Smooth muscle cell (in vitro differentiated cells): ENCODE data around the gene CABLES2. TPM values are rescaled to one million over a fixed set of nuclear protein-coding genes. Genes with fewer than 3 reads are reported as not detected.

ENCODE experiments used
- DNase-seq: peaks from one replicate; lab custom pipeline; 2025; ENCODE audit not compliant: unreplicated experiment; lab: John Stamatoyannopoulos, UW
- H2AFZ ChIP-seq: fragments of 200-600 bp; sonication (generic); 2 replicates; pipeline ENCODE4 v1.6.0; 2016; ENCODE audit warnings: antibody characterized with exemption, low read depth, mild to moderate bottlenecking
- H3F3A ChIP-seq: fragments of 200-600 bp; sonication (generic); 2 replicates; pipeline ENCODE4 v1.6.0; 2017; ENCODE audit warnings: antibody characterized with exemption, low read depth
- H3K27ac ChIP-seq: fragments of 200-600 bp; sonication (generic); 2 replicates; pipeline ENCODE4 v1.5.1; 2016; ENCODE audit warnings: low read depth, mild to moderate bottlenecking
- H3K27me3 ChIP-seq: fragments of 200-600 bp; sonication (generic); 2 replicates; pipeline ENCODE4 v1.6.1; 2016; ENCODE audit warnings: low read depth, mild to moderate bottlenecking
- H3K36me3 ChIP-seq: fragments of 200-600 bp; sonication (generic); 2 replicates; pipeline ENCODE4 v1.5.1; 2016; ENCODE audit warnings: low read depth
- H3K4me1 ChIP-seq: fragments of 200-600 bp; sonication (generic); 2 replicates; pipeline ENCODE4 v1.5.1; 2016; ENCODE audit warnings: low read depth
- H3K4me2 ChIP-seq: fragments of 200-600 bp; sonication (generic); 2 replicates; pipeline ENCODE4 v1.6.0; 2016; ENCODE audit warnings: mild to moderate bottlenecking
- H3K4me3 ChIP-seq: fragments of 200-600 bp; sonication (generic); 2 replicates; pipeline ENCODE4 v1.5.1; 2016; ENCODE audit warnings: mild to moderate bottlenecking
- H3K79me2 ChIP-seq: fragments of 200-600 bp; sonication (generic); 2 replicates; pipeline ENCODE4 v1.6.0; 2016; ENCODE audit warnings: low read depth, mild to moderate bottlenecking
- H3K9ac ChIP-seq: fragments of 200-600 bp; sonication (generic); 2 replicates; pipeline ENCODE4 v1.6.0; 2016; ENCODE audit warnings: low read depth
- H3K9me3 ChIP-seq: fragments of 200-600 bp; sonication (generic); replicated peaks from 2 replicates; pipeline ENCODE4 v1.5.1; 2016; ENCODE audit warnings: low read depth
- H4K20me1 ChIP-seq: fragments of 200-600 bp; sonication (generic); 2 replicates; pipeline ENCODE4 v1.6.0; 2016; ENCODE audit warnings: low read depth
- CTCF ChIP-seq: fragments of 200-600 bp; sonication (generic); IDR thresholded peaks from 2 replicates; pipeline ENCODE4 v1.5.1; 2017; ENCODE audit warnings: borderline replicate concordance, mild to moderate bottlenecking, antibody characterized with exemption; ENCODE audit not compliant: insufficient read depth, poor library complexity, severe bottlenecking
- WGBS: methylation state at CpG from one replicate; pipeline ENCODE4 v1.1.7; 2016; ENCODE audit warnings: low lambda C conversion rate; 5-methylcytosine and 5-hydroxymethylcytosine counted together
- polyA plus RNA-seq: library from polyadenylated mRNA; unstranded; fragments of >200 nt; fragmentation: Nextera tagmentation; extraction: Ambion mirVana; gene quantifications from 2 replicates; pipeline ENCODE4 v1.2.1, GENCODE V29; 2016
- total RNA-seq: library from RNA; depleted of rRNA; stranded (reverse); fragments of >200 nt; gene quantifications from 2 replicates; pipeline ENCODE4 v1.2.3, GENCODE V29; 2014

The CABLES2 gene
- total and polyA plus RNA-seq, 2 experiments from 2014 or later: 7.4 to 7.6 TPM

- Histone ChIP-seq H3K4me1 (peaks cover 51% of the 10 kb centered on the region), H3K36me3 (no peaks in the 10 kb centered on the region), H3K27ac (no peak overlapping the region), H3K4me2 (no peak overlapping the region), H3K9ac (no peak overlapping the region), H3K27me3 (no peaks in the 10 kb centered on the region), H4K20me1 (peaks cover 71% of the 10 kb centered on the region), H2AFZ (no peak overlapping the region), H3K79me2 (peaks cover 21% of the 10 kb centered on the region), H3K9me3 (no peaks in the 10 kb centered on the region), H3K4me3 (no peak overlapping the region), H3F3A (no peaks in the 10 kb centered on the region)
- TF ChIP-seq CTCF: no peak
- no peak for DNase-seq
- 80% methylated on average over 34 of the region's 34 CpGs for WGBS
These were observed 45.1 kb downstream of the CABLES2 start for GRCh38 chr20:62361799-62362589.

- no peak overlapping the region for H3K9ac ChIP-seq
- no peak overlapping the region for H3K27ac ChIP-seq
- H3K4me2 ChIP-seq: no peak overlapping the region
- no peak for TF ChIP-seq CTCF
- H3K9me3 ChIP-seq: no peaks in the 10 kb centered on the region
- H3K27me3 ChIP-seq: no peaks in the 10 kb centered on the region
- peaks cover 53% of the 10 kb centered on the region for H3K4me1 ChIP-seq
- peaks cover 30% of the 10 kb centered on the region for H3K79me2 ChIP-seq
- H3K36me3 ChIP-seq: no peaks in the 10 kb centered on the region
- H3F3A ChIP-seq: no peaks in the 10 kb centered on the region
- no peak overlapping the region for H2AFZ ChIP-seq
- WGBS: 80% methylated on average over 24 of the region's 25 CpGs
- H4K20me1 ChIP-seq: peaks cover 73% of the 10 kb centered on the region
- H3K4me3 ChIP-seq: no peak overlapping the region
- no peak for DNase-seq
These were observed 46.0 kb downstream of the CABLES2 start for GRCh38 chr20:62360854-62361798.

- Histone ChIP-seq H3K79me2 (peaks cover 32% of the 10 kb centered on the region), H3K36me3 (no peaks in the 10 kb centered on the region), H3K9me3 (no peaks in the 10 kb centered on the region), H3K9ac (no peak overlapping the region), H4K20me1 (peaks cover 57% of the 10 kb centered on the region), H3K4me1 (peaks cover 53% of the 10 kb centered on the region), H2AFZ (no peak overlapping the region), H3K27me3 (no peaks in the 10 kb centered on the region), H3K4me2 (no peak overlapping the region), H3F3A (no peaks in the 10 kb centered on the region), H3K4me3 (no peak overlapping the region), H3K27ac (no peak overlapping the region)
- 81% methylated on average over 23 of the region's 25 CpGs for WGBS
- no peak for TF ChIP-seq CTCF
- no peak for DNase-seq
These were observed 47.5 kb downstream of the CABLES2 start for GRCh38 chr20:62359491-62360121.
